NCI-H1105 (cell line): ENCODE data around the gene EXOSC2.
"Not testable (repeated sequence)": the region's sequence is repeated elsewhere in the genome, so short reads cannot be mapped to it uniquely, and the experiment has no call there.

ENCODE experiments used
- DNase-seq: peaks from one replicate; lab custom pipeline; 2025; lab: John Stamatoyannopoulos, UW

The EXOSC2 gene

DNA sequence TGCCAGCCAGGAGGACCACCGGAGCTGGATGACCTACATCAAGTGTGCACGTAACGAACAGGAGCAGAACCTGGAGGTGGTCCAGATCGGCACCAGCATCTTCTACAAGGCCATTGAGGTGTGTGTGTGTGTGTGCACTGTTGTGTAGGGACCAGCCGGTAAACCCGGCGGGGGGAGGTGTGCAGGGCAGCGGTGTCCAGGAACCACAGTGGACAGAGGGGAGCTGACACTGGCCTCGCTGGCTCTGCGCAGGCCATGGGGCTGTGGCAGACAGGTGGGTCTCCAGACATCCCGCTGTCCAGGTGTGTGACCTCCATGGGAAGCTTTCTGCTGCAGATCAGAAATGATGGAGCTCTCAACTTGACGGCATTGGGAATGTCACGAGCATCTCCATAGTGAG is 25.4 kb upstream of the EXOSC2 start:
- no peak for DNase-seq

DNA sequence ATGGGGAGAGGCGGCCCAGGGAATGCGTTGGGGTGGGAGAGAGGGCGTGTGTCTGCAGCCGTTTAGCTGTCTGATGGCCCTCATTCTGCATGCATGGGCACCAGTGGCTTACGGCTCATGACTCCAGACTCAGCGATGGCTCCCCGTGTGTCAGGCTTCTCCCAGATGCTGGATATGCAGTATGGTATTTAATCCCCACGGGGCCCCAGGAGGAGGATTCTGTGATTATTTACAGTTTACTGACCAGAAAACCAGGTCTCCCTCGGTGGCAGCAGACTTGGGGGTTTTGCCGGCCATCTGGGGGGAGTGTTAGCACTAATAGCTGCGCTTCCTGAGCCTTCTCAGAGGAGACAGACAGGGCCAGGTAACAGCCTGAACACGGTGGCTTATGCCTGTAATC is 24.9 kb upstream of the EXOSC2 start:
- DNase-seq, result no peak

DNA sequence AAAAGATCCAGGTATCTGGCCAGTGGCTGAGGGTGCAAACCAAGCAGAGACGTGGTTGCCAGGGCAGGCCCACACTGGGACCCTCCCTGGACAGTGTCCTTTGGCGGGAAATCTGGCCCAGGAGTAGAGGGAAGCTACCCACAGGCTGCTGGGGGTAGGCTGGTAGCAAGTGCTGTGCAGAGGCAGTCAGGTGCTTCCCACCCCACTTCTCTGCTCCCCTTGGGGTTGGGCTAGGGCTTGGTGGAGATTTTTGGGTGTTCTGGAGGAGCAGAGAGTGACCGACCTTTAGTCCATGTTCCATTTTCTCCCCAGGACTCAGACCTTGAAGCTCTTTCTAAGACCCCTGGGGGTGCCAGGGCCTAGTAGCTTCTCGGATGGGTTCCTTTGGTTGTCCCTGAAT is 23.6 kb upstream of the EXOSC2 start:
- DNase-seq, result no peak

DNA sequence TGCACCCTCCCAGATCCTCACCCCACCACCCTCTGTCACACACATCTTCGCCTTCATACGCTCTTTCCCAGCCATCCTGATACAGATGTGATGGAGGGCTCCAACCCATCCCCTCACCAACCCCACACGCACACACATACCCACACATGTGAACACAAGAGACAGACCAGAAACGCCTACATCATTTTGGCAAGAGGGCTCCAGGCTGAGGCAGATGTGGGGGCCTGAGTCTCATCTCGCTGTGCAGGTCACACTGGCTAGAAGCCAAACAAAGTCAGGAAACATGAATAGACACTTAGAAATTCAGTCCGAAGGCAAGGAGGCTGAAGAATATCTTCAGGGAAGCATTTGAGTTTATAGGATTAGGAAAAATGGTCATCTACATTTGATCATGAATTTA is 22.9 kb upstream of the EXOSC2 start:
- DNase-seq, result no peak

DNA sequence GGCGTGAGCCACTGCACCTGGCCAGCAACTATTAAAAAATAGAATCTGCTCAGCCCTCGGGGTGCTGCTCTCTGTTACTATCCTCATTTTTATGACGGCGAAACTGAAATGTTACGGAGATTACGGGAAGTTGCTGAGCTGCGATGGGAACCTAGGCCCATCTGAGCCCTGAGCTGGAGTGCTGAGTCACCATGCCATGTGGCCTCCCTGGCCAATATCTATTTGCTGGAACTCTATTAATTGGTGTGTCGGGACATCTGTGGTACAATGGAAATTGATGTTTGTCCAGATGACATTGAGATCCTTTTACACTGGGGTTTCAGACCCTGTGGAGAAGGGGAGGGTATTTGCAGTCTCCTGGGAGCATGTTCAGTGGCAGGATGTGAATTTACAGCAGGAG is 21.1 kb upstream of the EXOSC2 start:
- DNase-seq, result no peak

DNA sequence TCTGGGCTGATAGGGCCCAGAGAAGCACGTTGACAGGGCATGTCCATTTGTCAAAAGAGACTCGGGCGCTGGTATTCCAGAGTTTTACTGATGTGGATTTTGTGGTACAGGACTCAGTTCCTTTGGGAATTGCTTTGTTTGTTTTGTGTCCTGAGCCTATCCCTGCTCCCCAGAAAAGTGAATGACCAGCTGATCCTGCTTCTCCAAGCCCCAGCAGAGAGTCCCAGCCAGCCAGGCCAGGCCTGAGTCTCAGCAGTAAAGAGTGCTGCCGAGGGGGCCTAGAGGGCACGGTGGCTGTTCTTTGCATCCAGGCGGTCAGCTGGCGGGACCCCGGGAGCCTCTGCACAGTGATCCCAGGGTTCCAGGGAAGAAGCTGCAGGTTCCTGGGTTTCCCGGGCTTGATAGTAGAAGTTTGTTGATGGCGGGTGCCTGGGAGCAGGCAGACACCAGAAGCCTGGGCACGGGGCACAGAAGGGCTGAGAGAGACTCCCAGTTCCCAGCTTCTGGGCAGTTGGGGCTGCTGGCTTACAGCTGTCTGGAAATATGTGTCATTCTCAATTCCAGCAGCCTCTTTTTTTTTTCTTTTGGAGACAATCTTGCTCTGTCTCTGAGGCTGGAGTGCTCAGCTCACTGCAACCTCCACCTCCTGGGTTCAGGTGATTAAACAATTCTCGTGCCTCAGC is 20.5 kb upstream of the EXOSC2 start:
- DNase-seq, result no peak

DNA sequence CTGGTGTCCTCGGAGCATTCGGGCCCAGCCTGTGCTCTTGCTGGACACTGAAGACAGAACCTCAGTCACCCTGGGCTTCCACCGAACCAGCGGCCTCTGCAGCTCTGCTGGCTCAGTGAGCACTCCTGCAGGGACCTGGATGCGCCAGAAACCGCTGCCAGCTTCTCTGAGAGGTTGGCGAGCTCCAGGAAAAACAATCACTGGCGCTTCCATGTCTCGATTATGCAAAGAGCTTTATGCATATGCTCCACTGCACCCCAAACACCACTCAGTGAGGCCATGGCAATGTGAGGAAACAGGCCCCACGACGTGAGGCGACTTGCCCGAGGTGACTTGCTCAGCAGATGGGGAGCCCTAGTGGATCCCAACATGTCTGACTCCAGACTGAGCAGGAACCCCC is 18.2 kb upstream of the EXOSC2 start:
- no peak for DNase-seq

DNA sequence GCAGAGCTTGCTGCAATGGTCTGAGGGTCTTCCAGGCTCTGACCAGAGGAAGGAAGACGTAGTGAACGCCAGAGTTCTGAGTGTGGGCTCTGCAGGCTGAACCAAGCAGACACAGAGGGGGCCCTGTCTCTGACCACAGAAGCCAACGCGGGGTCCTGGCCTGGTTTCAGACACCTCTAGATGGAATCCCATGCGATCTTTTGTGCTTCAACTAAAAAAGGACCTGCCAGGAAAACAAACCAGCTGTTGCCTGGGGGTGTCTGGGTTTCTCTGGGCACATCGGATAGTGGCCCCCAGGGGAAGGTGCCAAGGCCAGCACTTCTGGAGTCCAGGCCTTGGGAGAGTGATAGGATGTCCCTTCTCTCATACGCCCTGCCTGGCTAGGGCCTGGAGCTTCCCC is 16.3 kb upstream of the EXOSC2 start:
- DNase-seq, result no peak

DNA sequence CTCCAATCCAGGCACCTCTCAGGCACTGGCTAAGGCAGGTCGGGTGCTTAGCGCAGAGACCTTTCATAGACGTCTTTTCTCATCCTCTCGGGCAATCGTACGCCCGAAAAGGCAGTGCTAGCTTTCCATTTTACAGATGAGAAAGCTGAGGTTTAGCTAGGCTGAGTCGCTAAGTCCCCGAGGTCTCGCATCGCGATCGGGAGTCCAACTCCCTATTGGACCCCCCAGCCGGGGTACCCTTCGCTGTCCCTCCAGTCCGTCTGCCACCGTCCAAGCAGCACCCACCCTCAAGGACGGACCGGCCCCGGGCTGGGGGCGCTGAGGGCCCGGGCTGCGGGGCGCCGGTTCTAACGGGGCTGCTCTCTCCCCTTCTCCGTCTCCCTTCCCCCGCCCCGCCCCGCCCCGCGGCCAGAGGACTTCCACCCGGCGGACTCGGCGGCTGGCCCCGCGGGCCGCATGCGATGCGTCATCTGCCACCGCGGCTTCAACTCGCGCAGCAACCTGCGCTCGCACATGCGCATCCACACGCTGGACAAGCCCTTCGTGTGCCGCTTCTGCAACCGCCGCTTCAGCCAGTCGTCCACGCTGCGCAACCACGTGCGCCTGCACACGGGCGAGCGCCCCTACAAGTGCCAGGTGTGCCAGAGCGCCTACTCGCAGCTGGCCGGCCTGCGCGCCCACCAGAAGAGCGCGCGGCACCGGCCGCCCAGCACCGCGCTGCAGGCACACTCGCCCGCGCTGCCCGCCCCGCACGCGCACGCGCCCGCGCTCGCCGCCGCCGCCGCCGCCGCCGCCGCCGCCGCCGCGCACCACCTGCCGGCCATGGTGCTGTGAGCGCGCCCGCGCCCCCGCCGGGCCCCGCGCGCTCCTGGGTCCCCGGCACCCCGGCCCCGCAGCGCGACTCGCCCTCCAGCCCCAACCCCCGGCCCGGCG is 12.5 kb upstream of the EXOSC2 start:
- DNase-seq, result peak; percentile 67

DNA sequence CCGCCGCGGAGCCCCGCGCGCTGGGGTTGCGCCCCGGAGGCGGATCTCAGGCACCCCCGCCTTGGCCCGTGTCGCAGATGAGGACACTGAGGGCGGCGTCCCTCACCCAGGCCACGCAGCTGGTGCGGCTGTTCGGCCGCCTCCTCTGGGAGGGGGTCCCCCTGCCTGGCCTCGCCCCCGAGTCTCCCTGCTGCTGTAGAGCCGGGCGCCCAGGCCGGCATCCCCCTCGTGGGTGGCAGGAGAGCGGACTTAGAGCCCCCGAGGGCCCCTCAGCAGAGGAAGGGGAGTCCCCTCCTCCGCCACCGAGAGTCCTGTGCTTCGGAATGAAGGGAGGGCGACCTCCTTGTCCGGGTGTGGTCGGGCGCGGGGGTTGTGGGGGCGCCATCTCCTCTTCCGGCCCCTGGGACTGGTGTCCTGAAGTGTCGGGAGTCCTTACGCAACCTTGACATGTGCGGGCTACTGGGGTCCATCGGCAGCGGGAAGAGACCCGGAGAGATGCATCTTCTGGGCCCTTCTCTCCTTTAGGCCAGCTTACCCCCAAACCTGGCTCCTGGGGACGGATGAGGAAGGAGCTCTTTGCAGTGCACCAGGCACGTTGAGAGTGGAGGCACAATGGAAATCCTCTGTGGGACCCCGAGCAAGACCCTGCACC is 11.7 kb upstream of the EXOSC2 start:
- no peak for DNase-seq

DNA sequence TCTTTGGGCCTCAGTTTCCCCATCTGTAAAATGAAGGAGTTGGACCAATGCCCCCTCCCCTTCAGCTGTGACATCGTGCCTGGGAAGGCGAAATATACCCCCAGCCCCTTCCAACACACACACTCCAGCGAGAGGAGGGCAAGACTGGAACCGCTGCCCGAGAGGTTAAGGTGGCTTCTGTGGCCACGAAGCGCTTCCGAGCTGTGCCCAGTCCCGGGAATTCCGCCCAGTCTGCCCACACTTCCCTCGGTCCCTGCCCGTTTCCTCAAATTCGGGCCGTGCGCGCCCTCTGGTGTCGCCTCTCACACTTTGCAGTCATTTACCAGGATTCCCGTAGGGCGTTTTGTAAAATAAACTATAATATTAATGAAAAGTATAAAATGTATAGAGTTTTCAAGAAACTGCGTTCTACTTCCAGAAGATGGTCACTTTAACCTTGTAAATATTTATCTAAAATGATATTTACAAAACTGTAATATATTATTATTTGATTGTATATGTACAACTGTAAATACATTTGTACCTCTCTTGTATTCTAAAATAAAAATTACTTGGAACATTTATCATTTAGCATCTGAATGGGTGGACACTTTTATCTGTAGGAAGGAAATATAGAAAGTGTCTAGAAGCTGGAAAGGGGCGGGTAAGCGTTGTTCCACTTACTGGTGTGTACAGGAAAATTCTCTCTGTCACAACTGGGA is 11.0 kb upstream of the EXOSC2 start:
- DNase-seq, result peak; percentile 58

DNA sequence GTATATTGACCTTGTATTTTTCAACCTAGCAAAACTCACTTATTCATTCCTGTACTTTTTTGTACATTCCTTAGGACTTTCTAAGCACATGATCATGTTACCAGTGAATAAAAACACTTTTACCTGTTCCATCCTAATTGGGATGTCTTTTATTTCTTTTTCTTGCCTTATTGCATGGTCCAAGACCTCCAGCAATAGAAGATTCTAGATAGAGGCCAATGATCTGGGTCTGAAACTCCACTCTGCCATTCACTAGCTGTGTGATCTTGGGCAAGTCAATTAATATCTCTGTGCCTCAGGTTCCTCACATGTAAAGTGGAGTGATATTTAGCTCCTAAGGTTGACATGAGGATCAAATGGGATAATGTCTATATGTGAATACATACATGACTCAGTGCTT is 8.5 kb upstream of the EXOSC2 start:
- DNase-seq, result no peak

DNA sequence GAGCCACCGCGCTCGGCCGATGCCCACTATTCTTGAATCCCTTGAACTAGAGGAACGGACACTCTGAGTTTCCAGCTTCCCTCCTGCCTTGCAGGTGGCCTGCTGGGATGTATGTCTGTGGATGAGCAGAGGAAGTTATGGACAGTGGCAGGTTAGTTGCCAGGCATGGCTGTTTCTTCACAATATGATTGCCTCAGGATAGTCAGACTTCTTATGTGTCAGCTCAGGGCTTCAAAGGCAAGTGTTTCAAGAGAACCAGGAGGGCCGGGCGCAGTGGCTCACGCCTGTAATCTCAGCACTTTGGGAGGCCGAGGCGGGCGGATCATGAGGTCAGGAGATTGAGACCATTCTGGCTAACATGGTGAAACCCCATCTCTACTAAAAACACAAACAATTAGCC is 7.6 kb upstream of the EXOSC2 start:
- not testable (repeated sequence) for DNase-seq

DNA sequence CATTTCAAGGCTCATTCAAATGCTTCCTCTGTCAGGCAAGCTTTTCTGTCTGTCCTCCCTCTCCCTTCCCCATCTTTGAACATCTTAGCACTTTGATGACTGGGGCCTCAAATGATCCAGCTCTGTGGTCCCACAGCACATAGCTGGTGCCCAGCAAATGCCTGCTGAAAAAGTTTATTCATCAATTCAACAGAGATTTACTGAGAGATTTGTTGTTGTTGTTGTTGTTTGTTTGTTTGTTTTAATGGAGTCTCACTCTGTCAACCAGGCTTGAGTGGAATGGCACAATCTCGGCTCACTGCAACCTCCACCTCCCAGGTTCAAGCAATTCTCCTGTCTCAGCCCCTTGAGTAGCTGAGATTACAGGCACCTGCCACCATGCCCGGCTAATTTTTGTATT is 6.0 kb upstream of the EXOSC2 start:
- DNase-seq, result no peak

DNA sequence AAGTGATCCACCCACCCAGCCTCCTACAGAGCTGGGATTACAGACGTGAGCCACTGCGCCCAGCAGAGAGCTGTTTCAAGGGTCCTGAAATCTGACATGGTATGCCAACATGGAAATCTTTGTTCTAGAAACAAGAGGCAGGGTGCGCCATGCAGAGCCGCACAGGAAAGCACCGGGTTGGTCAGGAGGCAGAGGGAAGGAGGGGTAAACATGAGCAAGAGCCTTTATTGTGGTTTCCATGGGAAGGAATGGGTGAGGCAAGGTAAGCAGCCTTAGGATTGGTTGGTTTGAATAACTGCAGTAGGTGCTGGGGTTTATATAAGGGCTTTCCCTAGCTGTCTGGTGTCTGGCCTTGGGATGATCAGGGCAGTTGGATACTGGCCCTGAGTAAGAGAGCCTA is 5.5 kb upstream of the EXOSC2 start:
- no peak for DNase-seq

DNA sequence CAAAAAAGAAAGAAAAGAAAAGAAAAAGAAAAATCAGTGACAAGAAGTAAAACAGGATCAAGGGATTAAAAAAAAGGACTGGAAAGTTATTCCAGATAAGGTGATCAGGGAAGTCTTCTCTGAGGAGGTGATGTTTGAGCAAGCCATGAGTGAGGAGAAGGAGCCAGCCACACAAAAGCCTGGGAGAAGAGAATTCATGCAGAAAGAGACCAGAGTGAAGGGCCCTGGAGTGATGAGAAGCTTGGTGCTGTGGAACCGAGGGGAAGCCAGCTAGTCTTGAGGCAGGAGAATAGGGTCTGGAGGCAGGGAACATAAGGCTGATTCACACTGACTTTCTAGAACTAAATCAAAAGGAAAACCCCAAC is 4.0 kb upstream of the EXOSC2 start:
- DNase-seq, result no peak

DNA sequence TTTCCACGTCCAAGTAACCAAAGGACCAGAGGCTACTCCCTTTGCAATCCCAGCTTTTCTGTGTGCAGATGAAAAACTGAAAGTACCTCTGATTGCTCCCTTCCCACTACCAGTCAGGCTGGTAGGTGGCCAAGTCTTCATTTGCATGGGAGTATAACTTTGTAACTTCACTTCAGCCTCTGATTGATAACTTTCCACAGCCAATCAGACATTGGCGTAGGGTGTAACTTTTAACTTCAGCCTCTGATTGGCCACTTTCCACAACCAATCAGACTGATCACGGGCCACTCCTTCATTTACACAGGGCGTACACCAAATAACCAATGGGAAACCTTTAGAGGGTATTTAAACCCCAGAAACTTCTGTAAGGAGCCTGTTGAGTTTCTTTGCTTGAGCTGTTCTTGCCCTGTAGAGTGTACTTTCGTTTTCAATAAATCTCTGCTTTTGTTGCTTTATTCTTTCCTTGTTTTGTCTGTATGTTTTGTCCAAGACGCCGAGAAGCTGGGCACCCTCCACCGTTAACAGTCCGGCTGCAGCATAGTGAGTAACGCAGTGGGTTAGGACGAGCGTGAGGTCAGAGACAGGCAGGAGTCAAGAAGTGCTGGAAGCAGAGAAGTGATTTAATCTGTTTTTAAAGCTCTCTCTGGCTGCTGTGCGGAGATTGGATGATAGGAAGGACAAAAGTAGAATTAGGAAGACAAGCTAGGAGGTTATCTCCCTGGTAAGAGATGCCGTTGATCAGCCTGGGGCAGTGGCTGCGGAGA is 3.5 kb upstream of the EXOSC2 start:
- DNase-seq, result peak; percentile 73

DNA sequence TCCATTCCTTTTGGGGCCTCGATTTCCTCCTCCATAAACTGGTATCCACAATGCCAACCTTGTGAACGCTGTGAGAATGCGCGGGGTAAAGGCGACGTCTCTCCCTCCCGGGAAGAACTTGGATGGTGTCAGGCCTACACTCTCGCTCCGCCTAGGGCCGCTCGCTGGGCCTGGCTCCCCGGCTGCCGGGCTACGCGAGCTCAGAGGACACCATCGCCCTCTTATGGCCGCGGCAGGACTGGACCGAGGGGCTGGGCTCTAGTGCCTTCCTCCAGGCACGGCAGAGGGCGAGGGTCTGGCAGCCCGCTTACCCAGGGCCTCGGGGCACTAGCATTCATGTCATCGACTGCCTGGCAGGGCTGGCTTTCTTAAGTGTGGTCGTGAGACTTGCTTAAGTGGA is 1.3 kb upstream of the EXOSC2 start:
- no peak for DNase-seq

DNA sequence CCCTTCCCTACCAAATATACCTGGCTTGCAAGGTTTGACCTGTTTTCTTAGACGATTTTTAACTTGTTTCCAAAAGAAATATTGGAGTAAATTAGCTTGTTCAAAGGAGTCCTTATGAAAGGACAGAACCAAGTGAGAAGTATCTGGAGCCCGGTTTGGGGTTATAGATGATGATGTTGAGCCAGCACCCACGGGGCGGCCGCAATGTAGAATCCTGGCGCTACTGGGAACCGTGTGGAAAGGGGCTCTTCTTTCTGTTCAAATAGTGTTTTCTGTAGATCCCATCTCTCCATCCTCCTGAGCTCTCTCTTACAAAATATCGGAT is 517 bp upstream of the EXOSC2 start:
- DNase-seq, result no peak

DNA sequence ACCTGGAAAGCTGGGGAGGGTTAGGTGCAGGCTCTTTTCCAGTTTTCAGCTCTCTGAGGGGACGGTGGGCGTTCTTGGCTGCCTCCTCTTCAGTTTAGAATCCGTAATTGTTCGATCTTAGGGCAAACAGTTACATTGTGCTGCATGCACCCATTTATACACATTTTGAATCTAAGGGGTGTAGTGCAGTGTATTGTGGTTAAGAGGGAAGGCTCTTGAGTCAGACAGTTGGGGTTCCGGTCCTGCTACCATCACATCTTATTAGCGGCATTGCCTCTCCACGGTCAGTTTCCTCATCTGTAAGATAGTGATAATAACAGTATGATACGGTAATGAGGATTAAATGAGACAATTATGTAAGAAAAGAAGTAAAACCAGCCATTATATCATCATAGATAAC is 625 bp downstream of the EXOSC2 start:
- no peak for DNase-seq

DNA sequence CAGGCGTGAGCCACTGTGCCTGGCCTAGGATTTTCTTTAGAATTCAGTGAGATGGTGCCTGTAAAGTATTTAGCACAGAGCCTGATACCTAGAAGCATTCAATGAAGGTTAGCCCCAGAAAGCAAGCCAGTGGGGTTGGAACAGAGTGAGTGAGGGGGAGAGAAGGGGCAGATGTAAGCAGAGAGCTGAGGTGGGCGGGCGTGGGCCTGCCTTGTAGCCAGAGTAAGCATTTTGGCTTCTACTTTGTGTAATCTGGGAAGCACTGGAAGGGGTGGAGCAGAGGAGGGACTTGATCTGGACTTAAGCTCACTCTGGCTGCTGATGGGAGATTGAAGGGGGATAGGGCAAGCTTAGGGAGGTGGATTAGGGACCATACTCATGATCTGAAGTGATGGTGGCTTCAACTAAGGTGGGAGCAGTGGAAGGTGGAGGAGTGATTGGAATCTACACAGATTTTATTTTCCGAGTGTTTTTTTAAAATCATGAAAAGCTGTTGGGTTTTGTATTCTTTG is 2.6 kb downstream of the EXOSC2 start:
- no peak for DNase-seq

DNA sequence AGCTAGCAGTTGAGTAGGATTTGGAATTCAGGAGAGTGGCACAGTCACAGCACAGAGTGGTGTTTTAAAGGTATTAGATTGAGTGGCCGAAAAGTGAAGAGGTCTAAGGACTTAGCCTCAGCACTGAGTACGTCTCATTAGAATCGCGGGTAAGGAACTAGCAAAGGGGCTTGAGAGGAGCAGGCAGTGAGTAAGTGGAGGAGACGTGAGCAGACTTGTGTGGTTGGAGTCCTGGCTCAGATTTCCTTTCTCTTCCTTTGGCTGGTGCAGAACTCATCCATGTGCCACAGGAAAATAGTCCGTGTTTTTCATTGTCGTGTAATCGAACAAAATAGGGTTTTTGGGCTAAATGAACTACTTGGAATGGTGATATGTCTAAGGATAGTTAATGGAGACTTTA is 3.4 kb downstream of the EXOSC2 start:
- no peak for DNase-seq
